Activated T-cell treated with anti-CD3 and anti-CD28 coated beads for 4 hours (primary cell): ENCODE results near the gene TNRC18.
"Not testable (repeated sequence)": the region's sequence is repeated elsewhere in the genome, so short reads cannot be mapped to it uniquely, and the experiment has no call there.

Experiments used
- DNase-seq: peaks from one replicate; pipeline ENCODE4 v3.0.0-alpha.2; 2020

The TNRC18 gene

GRCh38 chr7:5286933-5287332 is 136.7 kb downstream of the TNRC18 start:
- no peak for DNase-seq

DNA sequence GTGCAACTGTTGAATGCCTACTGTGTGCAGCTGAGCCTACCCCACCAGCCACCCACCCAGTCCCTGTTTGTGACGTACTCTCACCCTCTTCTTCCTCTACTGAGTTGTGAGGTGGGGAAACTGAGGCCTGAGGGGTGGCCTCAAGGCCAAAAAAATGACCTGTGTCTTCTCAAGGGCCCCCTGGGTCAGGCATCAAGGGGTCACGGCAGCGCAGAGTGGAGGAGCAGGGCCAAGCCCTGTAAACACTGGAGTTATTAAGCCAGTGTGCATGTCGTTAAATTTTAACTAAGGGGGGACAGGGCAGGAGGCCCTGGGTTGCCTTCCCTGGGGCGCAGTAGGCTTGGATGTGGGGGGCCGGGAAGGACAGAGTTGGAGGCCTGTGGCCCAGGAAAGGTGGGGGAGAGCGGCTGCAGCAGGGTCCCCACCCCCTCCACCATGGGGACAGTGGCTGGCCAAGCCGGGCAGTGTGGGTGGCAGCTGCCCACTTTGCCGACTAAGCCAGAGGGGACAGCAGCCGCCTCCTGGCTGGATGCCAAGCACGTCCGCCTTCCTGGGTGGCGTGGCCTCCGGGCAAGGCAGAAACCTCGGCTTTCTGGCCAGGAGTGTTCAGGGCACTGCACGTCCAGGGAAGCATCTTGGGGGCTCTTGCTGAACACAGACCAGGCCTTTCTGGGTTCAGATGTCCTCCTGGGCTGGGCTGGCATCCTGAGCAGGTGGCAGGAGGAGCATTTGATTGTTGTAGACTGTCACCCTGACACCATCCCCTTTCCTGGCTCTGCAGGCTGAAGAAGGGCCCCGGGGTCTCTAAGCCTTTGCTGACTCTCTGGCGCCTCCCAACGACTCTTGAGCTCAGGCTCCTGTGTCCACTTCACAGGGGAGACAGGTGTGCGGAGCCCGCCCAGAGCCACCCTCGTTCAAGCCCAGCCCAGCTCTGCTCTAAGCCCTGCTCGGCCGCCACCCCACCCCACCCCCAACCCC is 139.0 kb downstream of the TNRC18 start:
- DNase-seq: no peak

DNA sequence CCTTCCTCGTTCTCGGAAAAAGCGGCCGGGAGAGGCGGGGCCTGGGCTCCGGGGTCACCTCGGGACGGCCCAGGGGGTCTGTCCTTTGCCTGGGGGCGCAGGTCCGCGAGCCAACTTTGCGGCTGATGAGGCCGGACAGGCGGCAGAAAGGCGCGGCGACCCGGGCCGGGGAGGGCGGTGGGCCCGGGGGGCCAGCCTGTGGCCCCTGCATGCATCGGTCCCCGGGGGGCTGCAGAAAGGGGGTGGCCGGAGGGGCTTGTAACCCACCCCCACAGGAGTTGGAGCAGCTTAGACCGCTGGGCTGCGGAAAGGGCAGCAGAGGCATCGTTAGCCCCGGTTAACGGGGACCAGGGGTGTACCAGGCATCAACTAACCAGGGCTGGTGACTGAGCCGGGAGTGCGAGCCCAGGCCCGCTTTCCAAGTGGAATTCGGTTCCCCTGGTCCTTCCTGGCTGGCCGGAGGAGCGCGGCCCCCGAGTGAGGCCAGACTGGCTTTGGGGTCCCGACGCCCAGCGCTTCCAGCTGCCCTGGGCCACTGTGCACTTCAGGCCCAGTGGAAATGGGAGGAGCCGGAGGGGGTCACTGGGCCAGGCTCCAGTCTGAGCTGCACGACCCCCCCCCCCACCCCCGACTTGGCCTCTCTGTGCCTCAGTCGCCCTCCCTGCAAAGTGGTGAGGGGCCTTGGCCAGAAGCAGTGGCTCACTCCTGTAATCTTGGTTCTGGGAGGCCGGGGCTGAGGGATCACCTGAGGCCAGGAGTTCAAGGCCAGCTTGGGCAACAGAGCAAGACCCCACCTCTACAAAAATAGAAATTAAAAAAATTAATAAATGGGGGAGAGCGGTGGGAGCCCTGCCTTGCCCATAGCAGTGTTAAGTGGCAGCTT is 140.0 kb downstream of the TNRC18 start:
- DNase-seq: no peak

- DNase-seq: no peak
Measured at GRCh38 chr7:5282543-5283316, 140.9 kb downstream of the TNRC18 start, which contains the start of gene SLC29A4. Gene SLC29A4 (plus strand): TSS chr7:5282943. CDS start chr7:5287817, 4,874 bp downstream.

GRCh38 chr7:5281598-5282500 is 141.8 kb downstream of the TNRC18 start:
- not testable (repeated sequence) for DNase-seq

GRCh38 chr7:5279734-5280133 is 143.9 kb downstream of the TNRC18 start:
- no peak for DNase-seq

DNA sequence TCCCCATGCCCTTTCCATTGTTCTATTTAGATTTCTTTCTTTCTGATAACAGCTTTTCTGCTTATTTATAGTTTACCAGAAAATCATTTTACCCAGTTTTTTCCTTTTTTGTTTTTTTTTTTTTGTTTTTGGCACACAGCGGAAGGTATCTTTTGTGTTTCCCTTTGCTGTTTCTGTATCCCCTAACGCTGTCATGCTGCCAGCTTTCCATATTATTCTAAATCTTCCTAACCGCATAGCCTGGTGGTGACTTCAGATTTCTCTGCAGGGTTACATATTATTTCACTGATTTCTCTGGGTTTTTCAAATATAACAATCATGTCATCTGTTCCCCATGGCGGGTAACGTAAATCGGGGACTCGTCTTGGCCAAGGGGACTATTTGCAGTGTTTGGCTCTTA is 144.9 kb downstream of the TNRC18 start:
- DNase-seq: no peak

DNA sequence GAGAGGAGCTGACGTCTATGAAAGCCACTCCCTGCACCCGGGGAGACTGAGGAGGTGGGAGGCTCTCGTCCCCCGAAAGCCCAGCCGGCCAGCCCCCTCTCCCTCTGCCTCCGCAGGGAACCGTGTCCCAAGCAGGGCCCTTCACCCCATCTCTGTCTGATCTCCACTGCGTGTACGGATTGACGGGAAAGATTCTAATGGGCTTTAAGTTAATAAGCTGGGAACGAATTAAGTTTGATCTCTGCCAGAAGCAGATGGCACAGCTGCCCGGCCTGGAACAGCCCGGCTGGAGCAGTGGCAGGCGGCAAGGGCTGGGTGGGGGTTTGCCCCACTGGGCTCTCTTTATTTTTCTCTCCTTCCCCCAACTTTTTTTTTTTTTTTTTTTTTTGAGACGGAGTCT is 147.0 kb downstream of the TNRC18 start:
- no peak for DNase-seq

DNA sequence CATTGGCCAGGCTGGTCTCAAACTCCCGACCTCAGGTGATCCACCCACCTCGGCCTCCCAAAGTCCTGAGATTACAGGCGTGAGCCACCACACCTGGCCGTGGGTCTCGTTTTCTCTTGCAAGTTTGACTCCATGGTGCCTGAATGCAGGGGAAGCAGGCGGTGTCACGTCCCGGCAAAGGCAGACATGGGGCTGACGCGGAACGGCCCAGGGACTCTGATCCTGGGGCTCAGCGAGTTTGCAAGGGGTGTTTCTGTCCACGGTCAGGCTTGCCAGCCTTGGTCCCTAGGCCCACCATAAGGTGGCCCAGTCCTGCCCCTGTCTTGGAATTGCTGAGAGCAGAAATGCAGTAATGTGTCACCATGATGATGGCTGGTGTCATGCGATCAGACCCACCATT is 147.5 kb downstream of the TNRC18 start:
- DNase-seq: not testable (repeated sequence)

- DNase-seq: not testable (repeated sequence)
Measured at GRCh38 chr7:5275510-5275909, 148.1 kb downstream of the TNRC18 start.

DNA sequence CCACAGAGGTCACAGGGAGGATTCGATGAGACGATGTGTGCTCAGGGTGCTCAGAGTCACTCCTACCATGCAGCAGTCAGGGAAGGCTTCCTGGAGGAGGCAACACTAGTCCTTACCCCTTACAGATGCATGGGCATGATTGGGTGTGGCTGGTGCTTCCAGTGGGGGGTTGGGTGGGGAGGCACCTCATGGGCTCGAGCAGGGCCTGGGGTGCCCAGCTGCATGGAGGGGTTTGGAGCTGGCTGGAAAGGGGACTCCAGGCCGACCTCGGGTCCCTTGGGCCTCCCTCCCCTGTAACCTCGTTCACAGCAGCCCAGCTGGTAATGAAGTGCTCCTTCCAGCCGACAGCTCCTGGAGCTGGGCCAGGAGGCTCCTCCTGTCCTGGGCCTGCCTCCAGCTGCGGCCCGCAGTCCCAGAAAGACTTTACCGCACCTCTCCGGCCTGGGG is 148.6 kb downstream of the TNRC18 start:
- not testable (repeated sequence) for DNase-seq

- DNase-seq: no peak
Measured at GRCh38 chr7:5274441-5274840, 149.2 kb downstream of the TNRC18 start.

DNA sequence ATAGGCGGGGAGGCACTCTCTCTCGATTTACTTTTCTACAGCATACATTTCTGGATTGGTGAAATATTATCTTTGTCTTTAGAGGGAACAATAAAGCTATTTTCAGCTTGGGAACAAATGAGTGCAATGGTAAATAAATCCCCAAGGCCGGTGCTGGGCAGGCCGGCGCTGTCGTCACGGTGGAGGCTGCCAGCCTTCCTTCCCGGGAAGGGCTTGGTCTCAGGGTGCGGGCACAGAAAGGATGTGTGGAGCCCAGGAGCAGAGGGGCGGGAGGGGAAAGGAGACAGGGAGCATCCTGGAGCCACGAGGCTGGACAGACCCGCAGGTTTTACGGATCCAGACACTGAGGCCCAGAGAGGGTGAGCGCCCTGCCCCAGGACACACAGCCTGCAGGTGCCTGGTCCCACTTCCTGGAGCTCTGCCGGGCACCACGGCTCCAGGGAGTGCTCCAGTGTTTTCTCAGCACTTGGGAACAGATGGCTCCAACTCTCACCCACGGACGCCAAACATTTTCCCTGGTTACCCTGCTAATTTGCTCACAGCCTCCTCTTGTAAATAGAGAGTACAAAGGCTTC is 149.7 kb downstream of the TNRC18 start:
- DNase-seq: not testable (repeated sequence)

DNA sequence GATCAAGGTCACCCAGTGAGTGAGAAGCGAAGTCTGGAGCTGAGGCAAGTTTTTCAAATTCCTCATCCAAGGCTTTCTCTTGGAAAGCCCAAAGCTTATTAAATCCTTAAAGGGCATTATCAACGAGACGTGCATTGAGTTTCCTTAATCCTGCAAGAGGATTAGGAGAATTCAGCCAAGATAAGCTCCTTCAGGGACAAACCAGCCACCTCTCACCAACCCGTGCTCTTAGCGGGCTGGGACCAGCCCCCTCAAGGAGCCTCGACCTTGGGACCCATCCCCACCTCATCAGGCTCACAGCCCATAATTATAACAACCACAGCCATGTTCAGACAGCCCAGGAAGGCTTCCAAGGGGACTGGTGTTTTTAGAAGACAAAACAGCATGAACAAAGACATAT is 152.8 kb downstream of the TNRC18 start:
- DNase-seq: no peak

DNA sequence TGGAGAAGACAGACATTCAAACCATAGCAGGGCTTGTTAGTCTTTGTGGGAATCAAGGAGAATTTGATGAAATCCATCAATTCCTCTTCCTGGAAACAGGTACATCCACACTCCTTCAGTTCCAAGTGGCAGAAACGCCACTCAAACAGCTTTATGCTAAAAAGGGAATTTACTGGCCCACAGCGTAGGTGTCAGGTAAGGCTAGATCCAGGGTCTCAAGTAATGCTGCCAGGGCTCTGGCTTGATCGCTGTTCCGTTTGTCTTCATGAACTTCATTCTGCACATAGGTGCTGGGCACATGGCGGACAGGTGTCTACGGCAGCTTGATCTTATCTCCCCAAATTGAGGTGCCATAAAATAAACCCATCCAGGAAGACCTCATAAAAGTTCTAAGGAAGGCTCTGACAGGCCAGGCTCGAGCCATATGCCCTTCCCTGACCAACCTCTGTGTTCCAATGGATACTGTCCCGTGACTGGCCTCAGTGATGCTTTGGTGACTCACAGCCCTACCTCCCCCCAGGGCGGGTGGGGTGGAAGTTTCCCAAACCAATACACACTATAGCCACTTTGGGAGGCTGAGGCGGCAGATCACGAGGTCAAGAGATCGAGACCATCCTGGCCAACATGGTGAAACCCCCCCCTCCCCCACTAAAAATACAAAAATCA is 153.5 kb downstream of the TNRC18 start:
- DNase-seq: not testable (repeated sequence)

DNA sequence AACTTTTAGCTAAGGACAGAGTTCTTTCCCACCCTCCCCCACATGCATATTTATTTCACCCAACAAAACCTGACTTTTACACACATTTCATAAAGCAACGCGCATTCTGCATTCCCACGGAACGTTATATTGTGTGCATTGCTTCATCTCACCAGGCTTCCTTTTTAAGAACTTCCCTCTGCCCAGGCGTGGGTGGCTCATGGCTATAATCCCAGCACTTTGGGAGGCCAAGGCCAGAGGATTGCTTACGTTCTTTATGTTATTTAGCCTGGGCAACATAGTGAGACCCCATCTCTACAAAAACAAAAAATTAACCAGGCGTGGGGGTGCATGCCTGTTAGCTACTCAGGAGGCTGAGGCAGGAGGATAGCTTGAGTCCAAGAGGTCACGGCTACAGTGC is 155.8 kb downstream of the TNRC18 start:
- DNase-seq: not testable (repeated sequence)

DNA sequence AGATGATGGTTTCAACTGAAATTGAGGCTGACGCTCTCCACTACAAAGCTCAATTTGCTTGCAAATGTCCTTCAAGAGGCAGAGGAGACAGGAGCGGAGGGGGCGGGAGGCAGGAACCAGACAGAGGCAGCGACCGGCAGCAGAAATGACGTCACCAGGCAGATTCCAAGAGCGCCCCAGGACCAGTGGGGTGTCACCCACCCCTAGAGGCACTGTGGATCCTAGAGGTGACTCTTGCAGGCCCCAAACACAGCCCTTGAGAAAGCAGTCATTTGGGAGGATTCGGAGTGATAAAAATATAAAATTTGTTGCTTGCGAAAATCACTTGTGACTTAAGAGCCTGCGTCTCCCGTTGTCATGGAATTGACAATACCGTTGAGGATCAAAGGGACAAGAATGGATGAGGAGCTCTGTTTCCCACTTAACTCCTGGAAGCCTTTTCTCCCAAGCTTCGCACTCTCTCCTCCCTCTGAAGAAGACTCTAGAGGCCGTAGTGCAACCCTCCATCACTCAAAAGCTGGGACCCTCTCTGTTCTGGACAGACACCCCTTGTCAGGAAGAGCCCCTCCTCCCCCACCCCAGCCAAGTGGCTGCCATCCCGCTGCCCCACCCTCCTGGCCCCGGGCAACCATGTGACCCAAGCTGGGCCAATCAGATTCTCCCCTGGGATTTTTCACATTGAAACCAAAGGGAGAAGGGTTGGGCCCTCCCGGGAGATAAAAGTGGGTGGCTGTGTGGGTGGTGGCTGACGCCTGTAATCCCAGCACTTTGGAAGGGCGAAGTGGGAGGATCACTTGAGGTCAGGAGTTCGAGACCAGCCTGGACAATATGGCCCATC is 157.2 kb downstream of the TNRC18 start:
- DNase-seq: no peak

GRCh38 chr7:5265320-5266190 is 158.1 kb downstream of the TNRC18 start:
- no peak for DNase-seq
